Lower lobe of right lung (tissue), 2 donors: ENCODE results near the gene CES3. TPM values are rescaled to one million over a fixed set of nuclear protein-coding genes. Genes with fewer than 3 reads are reported as not detected.

Experiments used
- ATAC-seq, 2 donors: fragments of 200-7000 bp; cut with Tn5 transposase; one replicate each; pipeline ENCODE4 v1.9.1; 2020 to 2022; ENCODE audit warnings: mild to moderate bottlenecking in 2 of 2, moderate library complexity in 2 of 2
- DNase-seq: peaks from one replicate; pipeline ENCODE4 v3.0.0-alpha.2; 2020
- H3K27ac ChIP-seq: fragments of 200-600 bp; one replicate; pipeline ENCODE4 v1.8.0; 2022
- H3K27me3 ChIP-seq: fragments of 200-600 bp; one replicate; pipeline ENCODE4 v1.8.0; 2022; ENCODE audit warnings: low read depth
- H3K36me3 ChIP-seq: fragments of 200-600 bp; one replicate; pipeline ENCODE4 v1.8.0; 2022; ENCODE audit warnings: mild to moderate bottlenecking
- H3K4me1 ChIP-seq: fragments of 200-600 bp; one replicate; pipeline ENCODE4 v1.8.0; 2022
- H3K4me3 ChIP-seq: fragments of 200-600 bp; one replicate; pipeline ENCODE4 v1.8.0; 2022; ENCODE audit warnings: mild to moderate bottlenecking
- H3K9me3 ChIP-seq: fragments of 200-600 bp; one replicate; pipeline ENCODE4 v1.8.0; 2022
- intact Hi-C: fragments of 100-400 bp; cut with DNase I; formaldehyde crosslinking; loops from one replicate; pipeline ENCODE4 v1.11.0; 2022
- total RNA-seq: library from RNA; stranded (reverse); fragmentation: NEBNext Ultra II Directional; extraction: Animal tissue kit (Norgen Biotek cat#: 25700); gene quantifications from one replicate; pipeline ENCODE4 v1.2.1, GENCODE V29; 2021
- TF ChIP-seq, protein P1 (sequence below): fragments of 200-600 bp; IDR thresholded peaks from one replicate; pipeline ENCODE4 v1.8.0; 2022; ENCODE audit warnings: antibody characterized with exemption, mild to moderate bottlenecking
- donor health status: DM: no; HTN: yes; CAD: no; lungs with severe emphysema.

CES3 gene
- total RNA-seq, 1 donor from 2014 or later: 2.5 TPM

DNA sequence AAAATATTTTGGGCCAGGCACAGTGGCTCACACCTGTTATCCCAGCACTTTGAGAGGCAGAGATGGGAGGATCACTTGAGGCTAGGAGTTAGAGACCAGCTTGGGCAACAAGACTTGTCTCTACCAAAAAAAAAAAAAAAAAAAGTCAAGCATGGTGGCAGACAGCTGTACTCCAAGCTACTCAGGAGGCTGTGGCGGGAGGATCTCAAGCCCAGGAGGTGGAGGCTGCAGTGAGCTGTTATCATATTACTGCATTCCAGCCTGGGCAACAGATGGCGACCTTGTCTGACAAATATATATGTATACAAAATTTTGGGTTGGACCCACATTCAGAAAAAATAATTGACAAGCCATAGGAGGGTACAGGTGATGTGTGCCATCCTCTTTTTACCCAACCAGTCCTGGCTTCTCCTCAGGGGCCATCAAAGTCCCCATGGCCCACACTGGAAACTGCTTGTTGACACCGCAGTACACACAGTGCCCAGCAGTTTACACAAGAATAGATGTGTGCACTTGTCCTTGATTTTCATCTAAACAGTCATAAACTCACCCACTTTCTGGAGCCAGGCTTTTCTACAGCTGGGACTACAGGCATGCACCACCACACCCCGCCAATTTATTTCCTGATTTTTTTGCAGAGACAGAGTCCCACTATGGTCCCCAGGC lies 24.0 kb upstream of the CES3 start:
- Histone ChIP-seq H3K27me3 (no peaks in the 10 kb centered on the region), H3K27ac (no peak overlapping the region), H3K36me3 (peaks cover 56% of the 10 kb centered on the region), H3K4me1 (peaks cover 38% of the 10 kb centered on the region), H3K9me3 (no peaks in the 10 kb centered on the region), H3K4me3 (no peak overlapping the region)
- intact Hi-C loops: no loop called here
- DNase-seq (no peak), ATAC-seq (no peak)
- TF ChIP-seq, protein P1, sequence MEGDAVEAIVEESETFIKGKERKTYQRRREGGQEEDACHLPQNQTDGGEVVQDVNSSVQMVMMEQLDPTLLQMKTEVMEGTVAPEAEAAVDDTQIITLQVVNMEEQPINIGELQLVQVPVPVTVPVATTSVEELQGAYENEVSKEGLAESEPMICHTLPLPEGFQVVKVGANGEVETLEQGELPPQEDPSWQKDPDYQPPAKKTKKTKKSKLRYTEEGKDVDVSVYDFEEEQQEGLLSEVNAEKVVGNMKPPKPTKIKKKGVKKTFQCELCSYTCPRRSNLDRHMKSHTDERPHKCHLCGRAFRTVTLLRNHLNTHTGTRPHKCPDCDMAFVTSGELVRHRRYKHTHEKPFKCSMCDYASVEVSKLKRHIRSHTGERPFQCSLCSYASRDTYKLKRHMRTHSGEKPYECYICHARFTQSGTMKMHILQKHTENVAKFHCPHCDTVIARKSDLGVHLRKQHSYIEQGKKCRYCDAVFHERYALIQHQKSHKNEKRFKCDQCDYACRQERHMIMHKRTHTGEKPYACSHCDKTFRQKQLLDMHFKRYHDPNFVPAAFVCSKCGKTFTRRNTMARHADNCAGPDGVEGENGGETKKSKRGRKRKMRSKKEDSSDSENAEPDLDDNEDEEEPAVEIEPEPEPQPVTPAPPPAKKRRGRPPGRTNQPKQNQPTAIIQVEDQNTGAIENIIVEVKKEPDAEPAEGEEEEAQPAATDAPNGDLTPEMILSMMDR: no peak

- TF ChIP-seq, protein P1: no peak
- no peak overlapping the region for H3K27ac ChIP-seq
- H3K9me3 ChIP-seq: no peaks in the 10 kb centered on the region
- intact Hi-C loops: no loop called here
- H3K4me3 ChIP-seq: no peak overlapping the region
- DNase-seq (no peak), ATAC-seq (no peak)
- peaks cover 57% of the 10 kb centered on the region for H3K36me3 ChIP-seq
- no peaks in the 10 kb centered on the region for H3K27me3 ChIP-seq
- H3K4me1 ChIP-seq: peaks cover 37% of the 10 kb centered on the region
These were observed 23.2 kb upstream of the CES3 start for GRCh38 chr16:66937725-66938337.

- ATAC-seq: no peak
- H3K27me3 ChIP-seq: no peaks in the 10 kb centered on the region
- H3K36me3 ChIP-seq: peaks cover 72% of the 10 kb centered on the region
These were observed 21.7 kb upstream of the CES3 start for GRCh38 chr16:66939366-66939765.

GRCh38 chr16:66940236-66940635 lies 20.8 kb upstream of the CES3 start:
- H3K9me3 ChIP-seq: no peaks in the 10 kb centered on the region
- TF ChIP-seq, protein P1: no peak
- H3K4me3 ChIP-seq: no peak overlapping the region
- H3K27ac ChIP-seq: no peak overlapping the region
- peaks cover 26% of the 10 kb centered on the region for H3K4me1 ChIP-seq
- H3K27me3 ChIP-seq: no peaks in the 10 kb centered on the region
- ATAC-seq (no peak), DNase-seq (no peak)
- peaks cover 74% of the 10 kb centered on the region for H3K36me3 ChIP-seq
- intact Hi-C loops: no loop called here

More at GRCh38 chr16:66939366-66939765, 21.7 kb upstream of the CES3 start:
- H3K4me1 ChIP-seq: peaks cover 29% of the 10 kb centered on the region
- DNase-seq: no peak
- H3K27ac ChIP-seq: no peak overlapping the region
- intact Hi-C loops: no loop called here
- TF ChIP-seq, protein P1: no peak
- H3K9me3 ChIP-seq: no peaks in the 10 kb centered on the region
- no peak overlapping the region for H3K4me3 ChIP-seq

DNA sequence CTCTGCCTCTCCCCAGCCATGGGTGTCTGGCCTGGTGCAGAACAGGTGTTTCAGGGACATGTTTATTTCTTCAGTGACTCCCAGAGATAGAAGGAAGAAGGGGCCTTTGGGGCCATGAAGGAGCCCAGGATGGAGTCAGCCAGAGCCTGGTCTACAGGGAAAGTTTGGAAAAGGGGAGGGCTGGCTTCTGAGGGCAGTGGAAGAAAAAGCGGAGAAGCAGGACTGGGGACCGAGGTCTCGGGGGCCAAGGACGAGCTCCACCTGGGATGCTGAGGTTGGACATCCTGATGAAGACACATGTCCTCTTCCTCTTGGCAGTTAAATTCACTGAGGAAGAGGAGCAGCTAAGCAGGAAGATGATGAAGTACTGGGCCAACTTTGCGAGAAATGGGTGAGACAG lies 18.1 kb upstream of the CES3 start:
- H3K36me3 ChIP-seq: peaks cover 65% of the 10 kb centered on the region

More for the DNA sequence above, 18.1 kb upstream of the CES3 start:
- H3K27ac ChIP-seq: no peak overlapping the region
- DNase-seq: no peak
- TF ChIP-seq, protein P1: no peak
- no peaks in the 10 kb centered on the region for H3K9me3 ChIP-seq
- no peak overlapping the region for H3K4me3 ChIP-seq
- ATAC-seq: no peak
- H3K4me1 ChIP-seq: no peaks in the 10 kb centered on the region
- no peaks in the 10 kb centered on the region for H3K27me3 ChIP-seq
- intact Hi-C loops: no loop called here
